Neural progenitor cell (in vitro differentiated cells): ENCODE results near the gene WDR81. TPM values are rescaled to one million over a fixed set of nuclear protein-coding genes. Genes with fewer than 3 reads are reported as not detected.

Experiments
- DNase-seq: peaks from one replicate; pipeline ENCODE4 v3.0.0-alpha.2; 2016; ENCODE audit warnings: low spot score
- H2AFZ ChIP-seq: fragments of 200-600 bp; sonication (generic); replicated peaks from 2 replicates; pipeline ENCODE4 v1.6.1; 2016; ENCODE audit warnings: antibody characterized with exemption
- H3F3A ChIP-seq: fragments of 200-600 bp; sonication (generic); 2 replicates; pipeline ENCODE4 v1.6.1; 2016; ENCODE audit warnings: antibody characterized with exemption, low read depth
- H3K27ac ChIP-seq: fragments of 200-600 bp; sonication (generic); 2 replicates; pipeline ENCODE4 v1.5.1; 2016; ENCODE audit warnings: mild to moderate bottlenecking
- H3K27me3 ChIP-seq: fragments of 200-600 bp; sonication (generic); 2 replicates; pipeline ENCODE4 v1.6.1; 2016; ENCODE audit warnings: mild to moderate bottlenecking, moderate library complexity
- H3K36me3 ChIP-seq: fragments of 200-600 bp; sonication (generic); 2 replicates; pipeline ENCODE4 v1.5.1; 2016
- H3K4me1 ChIP-seq: fragments of 200-600 bp; sonication (generic); 2 replicates; pipeline ENCODE4 v1.6.1; 2016; ENCODE audit warnings: mixed run types
- H3K4me2 ChIP-seq: fragments of 200-600 bp; sonication (generic); 2 replicates; pipeline ENCODE4 v1.6.1; 2016
- H3K4me3 ChIP-seq: fragments of 200-600 bp; sonication (generic); 2 replicates; pipeline ENCODE4 v1.5.1; 2016
- H3K79me2 ChIP-seq: fragments of 200-600 bp; sonication (generic); 2 replicates; pipeline ENCODE4 v1.6.1; 2016; ENCODE audit warnings: low read depth
- H3K9ac ChIP-seq: fragments of 200-600 bp; sonication (generic); 2 replicates; pipeline ENCODE4 v1.6.1; 2016
- H3K9me3 ChIP-seq: fragments of 200-600 bp; sonication (generic); 2 replicates; pipeline ENCODE4 v1.5.1; 2016; ENCODE audit warnings: low read depth
- H4K20me1 ChIP-seq: fragments of 200-600 bp; sonication (generic); 2 replicates; pipeline ENCODE4 v1.6.1; 2016; ENCODE audit warnings: low read depth
- H3K27ac Mint-ChIP-seq: 3 replicates; pipeline ENCODE4 v1.8.0; 2021; ENCODE audit warnings: mixed read lengths
- H3K27me3 Mint-ChIP-seq: 2 replicates; pipeline ENCODE4 v1.8.0; 2022; ENCODE audit warnings: low read depth, mild to moderate bottlenecking, inconsistent platforms, moderate library complexity, mixed read lengths; ENCODE audit not compliant: insufficient read depth
- H3K36me3 Mint-ChIP-seq: 3 replicates; pipeline ENCODE4 v1.8.0; 2021; ENCODE audit warnings: mixed read lengths
- H3K4me1 Mint-ChIP-seq: 3 replicates; pipeline ENCODE4 v1.8.0; 2021; ENCODE audit warnings: mixed read lengths
- H3K4me3 Mint-ChIP-seq: 3 replicates; pipeline ENCODE4 v1.8.0; 2021; ENCODE audit warnings: mild to moderate bottlenecking, moderate library complexity, mixed read lengths
- H3K9me3 Mint-ChIP-seq: 3 replicates; pipeline ENCODE4 v1.8.0; 2020; ENCODE audit warnings: mixed read lengths
- EZH2 ChIP-seq: fragments of 200-600 bp; sonication (generic); IDR thresholded peaks from 2 replicates; pipeline ENCODE4 v1.6.1; 2017; ENCODE audit warnings: antibody characterized with exemption, mild to moderate bottlenecking, moderate library complexity
- EZH2phosphoT487 ChIP-seq: fragments of 200-600 bp; sonication (generic); IDR thresholded peaks from 2 replicates; pipeline ENCODE4 v1.6.1; 2017; ENCODE audit warnings: antibody characterized with exemption
- total RNA-seq: library from RNA; depleted of rRNA; stranded (reverse); fragments of >200 nt; gene quantifications from 2 replicates; pipeline ENCODE4 v1.2.3, GENCODE V29; 2015; ENCODE audit warnings: low replicate concordance
- TF ChIP-seq, protein P1 (sequence below): fragments of 200-600 bp; sonication (generic); IDR thresholded peaks from 2 replicates; pipeline ENCODE4 v1.5.1; 2017; ENCODE audit warnings: antibody characterized with exemption, mild to moderate bottlenecking

WDR81 gene
- total RNA-seq, 1 donor from 2014 or later, result 1.9 TPM

GRCh38 chr17:1759529-1759928 is 35.0 kb downstream of the WDR81 start:
- TF ChIP-seq, protein P1, sequence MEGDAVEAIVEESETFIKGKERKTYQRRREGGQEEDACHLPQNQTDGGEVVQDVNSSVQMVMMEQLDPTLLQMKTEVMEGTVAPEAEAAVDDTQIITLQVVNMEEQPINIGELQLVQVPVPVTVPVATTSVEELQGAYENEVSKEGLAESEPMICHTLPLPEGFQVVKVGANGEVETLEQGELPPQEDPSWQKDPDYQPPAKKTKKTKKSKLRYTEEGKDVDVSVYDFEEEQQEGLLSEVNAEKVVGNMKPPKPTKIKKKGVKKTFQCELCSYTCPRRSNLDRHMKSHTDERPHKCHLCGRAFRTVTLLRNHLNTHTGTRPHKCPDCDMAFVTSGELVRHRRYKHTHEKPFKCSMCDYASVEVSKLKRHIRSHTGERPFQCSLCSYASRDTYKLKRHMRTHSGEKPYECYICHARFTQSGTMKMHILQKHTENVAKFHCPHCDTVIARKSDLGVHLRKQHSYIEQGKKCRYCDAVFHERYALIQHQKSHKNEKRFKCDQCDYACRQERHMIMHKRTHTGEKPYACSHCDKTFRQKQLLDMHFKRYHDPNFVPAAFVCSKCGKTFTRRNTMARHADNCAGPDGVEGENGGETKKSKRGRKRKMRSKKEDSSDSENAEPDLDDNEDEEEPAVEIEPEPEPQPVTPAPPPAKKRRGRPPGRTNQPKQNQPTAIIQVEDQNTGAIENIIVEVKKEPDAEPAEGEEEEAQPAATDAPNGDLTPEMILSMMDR, result no peak
- TF ChIP-seq EZH2phosphoT487 (no peak), EZH2 (no peak)
- H3K4me3 Mint-ChIP-seq, result no peak overlapping the region
- peaks cover 45% of the 10 kb centered on the region for H3K4me1 Mint-ChIP-seq
- H3F3A ChIP-seq, result peaks cover 21% of the 10 kb centered on the region
- H3K27me3 Mint-ChIP-seq, result peaks cover 13% of the 10 kb centered on the region
- no peak overlapping the region for H3K27ac Mint-ChIP-seq
- no peak overlapping the region for H3K27ac ChIP-seq
- no peaks in the 10 kb centered on the region for H3K9me3 ChIP-seq
- H3K79me2 ChIP-seq, result peaks cover 10% of the 10 kb centered on the region
- no peak overlapping the region for H3K4me3 ChIP-seq
- no peaks in the 10 kb centered on the region for H3K36me3 ChIP-seq
- H3K27me3 ChIP-seq, result no peaks in the 10 kb centered on the region
- no peak overlapping the region for H3K4me2 ChIP-seq
- H2AFZ ChIP-seq, result no peak overlapping the region
- no peaks in the 10 kb centered on the region for H3K9me3 Mint-ChIP-seq
- no peak for DNase-seq
- H3K9ac ChIP-seq, result no peak overlapping the region
- no peaks in the 10 kb centered on the region for H3K36me3 Mint-ChIP-seq
- H4K20me1 ChIP-seq, result peaks cover 2% of the 10 kb centered on the region
- peaks cover 27% of the 10 kb centered on the region for H3K4me1 ChIP-seq

GRCh38 chr17:1762233-1762900 is 37.9 kb downstream of the WDR81 start:
- Mint-ChIP-seq H3K4me3 (peak overlapping the region; percentile 85), H3K27ac (no peak overlapping the region), H3K4me1 (peaks cover 35% of the 10 kb centered on the region), H3K9me3 (no peaks in the 10 kb centered on the region), H3K27me3 (peaks cover 12% of the 10 kb centered on the region), H3K36me3 (no peaks in the 10 kb centered on the region)
- Histone ChIP-seq H3K27ac (peak overlapping the region; percentile 65), H3K4me1 (peaks cover 30% of the 10 kb centered on the region), H3K9ac (no peak overlapping the region), H4K20me1 (peaks cover 2% of the 10 kb centered on the region), H3K9me3 (no peaks in the 10 kb centered on the region), H2AFZ (no peak overlapping the region), H3K79me2 (peaks cover 10% of the 10 kb centered on the region), H3K36me3 (no peaks in the 10 kb centered on the region), H3K4me2 (peak overlapping the region; percentile 75), H3K27me3 (no peaks in the 10 kb centered on the region), H3F3A (peaks cover 21% of the 10 kb centered on the region), H3K4me3 (peak overlapping the region; percentile 47)
- no peak for TF ChIP-seq EZH2
- TF ChIP-seq, protein P1, result no peak
- no peak for TF ChIP-seq EZH2phosphoT487
- DNase-seq, result peak; percentile 52

DNA sequence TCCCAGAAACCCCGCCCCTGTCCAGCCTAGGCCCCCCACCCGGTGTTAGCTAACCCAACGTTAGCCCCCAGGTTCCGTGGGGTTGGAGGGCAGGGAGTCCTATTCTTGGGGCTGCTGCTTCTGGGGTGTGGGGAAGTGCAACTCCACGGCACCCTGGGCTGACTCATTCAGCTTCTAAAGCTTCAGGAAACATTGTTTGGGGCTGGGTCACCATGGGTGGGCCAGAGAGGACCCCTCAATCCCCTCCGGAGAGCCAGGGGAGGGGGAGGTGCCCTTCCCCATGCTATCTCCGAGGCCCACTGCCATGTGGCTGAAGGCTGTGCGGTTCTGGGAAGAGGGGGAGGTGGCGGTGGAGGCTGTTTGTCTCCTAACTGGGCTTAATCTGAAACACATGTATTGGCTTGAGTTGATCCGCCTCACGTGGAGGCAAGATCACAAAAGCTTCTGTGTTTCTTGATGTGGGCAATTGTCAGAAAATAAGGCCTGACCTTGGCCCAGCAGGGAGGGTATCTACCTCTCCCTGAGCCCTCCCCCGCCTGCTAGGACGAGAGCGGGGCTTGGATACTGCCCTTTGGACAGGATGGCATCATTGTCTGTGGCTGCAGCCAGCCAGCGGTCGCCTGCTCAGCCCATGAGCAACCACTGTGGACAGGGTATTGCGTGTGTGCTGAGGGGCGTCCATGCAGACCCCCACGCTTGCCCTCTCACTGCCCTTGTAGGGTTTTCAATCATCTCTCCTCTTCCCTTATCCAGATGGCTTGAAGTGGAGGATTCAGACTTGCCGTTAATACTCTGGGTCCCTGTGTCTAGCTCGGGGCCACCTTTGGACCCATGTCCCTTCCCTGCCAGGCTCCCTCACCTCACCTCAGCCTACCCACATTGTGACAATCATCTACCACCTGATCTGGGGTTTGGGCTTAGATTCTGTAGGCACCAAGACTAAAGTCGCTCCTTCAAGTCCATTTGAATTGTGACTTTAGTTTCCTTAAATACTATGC is 38.7 kb downstream of the WDR81 start:
- Histone ChIP-seq H3K79me2 (peaks cover 10% of the 10 kb centered on the region), H3K36me3 (no peaks in the 10 kb centered on the region), H3K9me3 (no peaks in the 10 kb centered on the region), H3F3A (peaks cover 21% of the 10 kb centered on the region), H3K4me1 (peaks cover 30% of the 10 kb centered on the region), H3K27me3 (no peaks in the 10 kb centered on the region), H3K4me3 (peak overlapping the region; percentile 47), H3K4me2 (peak overlapping the region; percentile 75), H3K9ac (no peak overlapping the region), H2AFZ (no peak overlapping the region), H3K27ac (no peak overlapping the region), H4K20me1 (peaks cover 2% of the 10 kb centered on the region)
- H3K27me3 Mint-ChIP-seq, result peaks cover 12% of the 10 kb centered on the region
- peak overlapping the region; percentile 50 for H3K27ac Mint-ChIP-seq
- peaks cover 38% of the 10 kb centered on the region for H3K4me1 Mint-ChIP-seq
- H3K4me3 Mint-ChIP-seq, result peak overlapping the region; percentile 85
- DNase-seq, result peak; percentile 72
- no peaks in the 10 kb centered on the region for H3K36me3 Mint-ChIP-seq
- H3K9me3 Mint-ChIP-seq, result no peaks in the 10 kb centered on the region
- no peak for TF ChIP-seq EZH2phosphoT487
